Breast epithelium (tissue), 4 donors: Measurements from ENCODE around the gene RPAP2. TPM values are rescaled to one million over a fixed set of nuclear protein-coding genes. Genes with fewer than 3 reads are reported as not detected.

ENCODE experiments used
- DNase-seq, 2 donors: peaks; one replicate each; pipeline ENCODE4 v3.0.0-alpha.2; 2019; ENCODE audit warnings: low spot score in 2 of 2
- H3K27ac ChIP-seq, 2 donors: fragments of 200-600 bp; sonication (generic) in 1 of 2; one replicate each; pipeline ENCODE4 v1.5.1; 2016 to 2019; ENCODE audit warnings: mild to moderate bottlenecking in 1 of 2
- H3K27me3 ChIP-seq, 2 donors: fragments of 200-600 bp; sonication (generic) in 1 of 2; one replicate each; pipeline versions ENCODE4 v1.5.1 to v1.6.0; 2017 to 2019; ENCODE audit warnings: control low read depth in 1 of 2, mild to moderate bottlenecking in 1 of 2
- H3K36me3 ChIP-seq: fragments of 200-600 bp; one replicate; pipeline ENCODE4 v1.5.1; 2019
- H3K4me1 ChIP-seq, 2 donors: fragments of 200-600 bp; sonication (generic); one replicate each; pipeline ENCODE4 v1.5.1; 2016 to 2019; ENCODE audit warnings: control low read depth in 1 of 2
- H3K4me3 ChIP-seq, 3 donors: fragments of 200-600 bp; sonication (generic); 1 replicate in 2 of 3; 2 replicates in 1 of 3; pipeline ENCODE4 v1.5.1; 2016 to 2019; ENCODE audit warnings: mild to moderate bottlenecking in 3 of 3, moderate library complexity in 2 of 3
- H3K9me3 ChIP-seq, 2 donors: fragments of 200-600 bp; sonication (generic) in 1 of 2; one replicate each; pipeline ENCODE4 v1.5.1; 2016 to 2019; ENCODE audit warnings: control low read depth in 1 of 2
- CTCF ChIP-seq, 3 donors: fragments of 450-650 bp; IDR thresholded peaks; one replicate each; pipeline ENCODE4 v1.5.1; 2016 to 2017; ENCODE audit warnings: antibody characterized with exemption in 3 of 3, mild to moderate bottlenecking in 3 of 3, moderate library complexity in 3 of 3
- POLR2A ChIP-seq: fragments of 450-650 bp; IDR thresholded peaks from one replicate; pipeline ENCODE4 v1.6.1; 2016; ENCODE audit warnings: antibody characterized with exemption, mild to moderate bottlenecking, moderate library complexity
- POLR2AphosphoS5 ChIP-seq, 3 donors: sonication (generic); formaldehyde crosslinking; IDR thresholded peaks; one replicate each; pipeline ENCODE4 v1.6.1; 2017; ENCODE audit warnings: antibody characterized with exemption in 3 of 3
- intact Hi-C: fragments of 100-400 bp; cut with DNase I; formaldehyde crosslinking; loops from one replicate; pipeline ENCODE4 v1.15.1; 2023; ENCODE audit warnings: low total_unique reads
- total RNA-seq, 3 donors: library from RNA; depleted of rRNA; stranded (reverse); fragments of >200 nt; gene quantifications; one replicate each; pipeline ENCODE4 v1.1.0, GENCODE V29; 2016

RPAP2 gene
- total RNA-seq, 3 donors from 2014 or later = 7.8 to 14.7 (median 12.3) TPM

GRCh38 chr1:92442351-92442750, 143.5 kb downstream of the RPAP2 start:
- H3K27me3 ChIP-seq = no peaks in the 10 kb centered on the region
- no peak for DNase-seq
- TF ChIP-seq CTCF (IDR thresholded peaks at IDR 0.05) (no peak), POLR2AphosphoS5 (IDR thresholded peaks at IDR 0.05) (no peak), POLR2A (no peak)
- no peak overlapping the region for H3K27ac ChIP-seq
- H3K9me3 ChIP-seq = no peaks in the 10 kb centered on the region
- H3K36me3 ChIP-seq = no peaks in the 10 kb centered on the region
- H3K4me1 ChIP-seq = no peaks in the 10 kb centered on the region
- intact Hi-C loops = no loop called here
- no peak overlapping the region for H3K4me3 ChIP-seq

- H3K27ac ChIP-seq = no peak overlapping the region
- H3K4me3 ChIP-seq = no peak overlapping the region
- H3K27me3 ChIP-seq = no peaks in the 10 kb centered on the region
- TF ChIP-seq POLR2A (no peak), POLR2AphosphoS5 (IDR thresholded peaks at IDR 0.05) (no peak), CTCF (IDR thresholded peaks at IDR 0.05) (no peak)
- no peaks in the 10 kb centered on the region for H3K4me1 ChIP-seq
- no peaks in the 10 kb centered on the region for H3K36me3 ChIP-seq
- intact Hi-C loops = no loop called here
- no peaks in the 10 kb centered on the region for H3K9me3 ChIP-seq
- no peak for DNase-seq
These were observed 145.0 kb downstream of the RPAP2 start for GRCh38 chr1:92443893-92444292.

- Histone ChIP-seq H3K27ac (no peak overlapping the region), H3K27me3 (no peaks in the 10 kb centered on the region), H3K9me3 (no peaks in the 10 kb centered on the region), H3K36me3 (no peaks in the 10 kb centered on the region), H3K4me1 (no peaks in the 10 kb centered on the region), H3K4me3 (no peak overlapping the region)
- intact Hi-C loops = no loop called here
- TF ChIP-seq POLR2AphosphoS5 (IDR thresholded peaks at IDR 0.05) (no peak), POLR2A (no peak)
- no peak for DNase-seq
These were observed 145.5 kb downstream of the RPAP2 start for GRCh38 chr1:92444351-92444750.

- H3K27ac ChIP-seq = no peak overlapping the region
- H3K36me3 ChIP-seq = no peaks in the 10 kb centered on the region
- H3K9me3 ChIP-seq = no peaks in the 10 kb centered on the region
- DNase-seq = no peak
- no peaks in the 10 kb centered on the region for H3K27me3 ChIP-seq
- TF ChIP-seq POLR2AphosphoS5 (IDR thresholded peaks at IDR 0.05) (no peak), CTCF (IDR thresholded peaks at IDR 0.05) (no peak), POLR2A (no peak)
- intact Hi-C loops = no loop called here
- no peaks in the 10 kb centered on the region for H3K4me1 ChIP-seq
- H3K4me3 ChIP-seq = no peak overlapping the region
These were observed 147.0 kb downstream of the RPAP2 start for GRCh38 chr1:92445865-92446264.

- no peaks in the 10 kb centered on the region for H3K9me3 ChIP-seq
- no peak overlapping the region for H3K27ac ChIP-seq
- no peaks in the 10 kb centered on the region for H3K36me3 ChIP-seq
- H3K4me3 ChIP-seq = no peak overlapping the region
- intact Hi-C loops = no loop called here
- no peaks in the 10 kb centered on the region for H3K27me3 ChIP-seq
- H3K4me1 ChIP-seq = no peaks in the 10 kb centered on the region
- DNase-seq = no peak
- TF ChIP-seq POLR2AphosphoS5 (IDR thresholded peaks at IDR 0.05) (no peak), POLR2A (no peak), CTCF (IDR thresholded peaks at IDR 0.05) (no peak)
These were observed 147.7 kb downstream of the RPAP2 start for GRCh38 chr1:92446546-92446945.
